SH-SY5Y (cell line): ENCODE measurements around the gene CLEC16A.

ENCODE experiments used
- GATA2 ChIP-seq: IDR thresholded peaks from 2 replicates; pipeline ENCODE4 v1.6.1; 2011; ENCODE audit warnings: mild to moderate bottlenecking, low read depth, low read length
- GATA3 ChIP-seq: IDR thresholded peaks from 2 replicates; pipeline ENCODE4 v1.6.1; 2011; ENCODE audit warnings: low read depth, mild to moderate bottlenecking, low read length, moderate library complexity

The CLEC16A gene

GRCh38 chr16:11183035-11183812 lies 238.9 kb downstream of the CLEC16A start:
- TF ChIP-seq GATA3 (no peak), GATA2 (no peak)

- no peak for TF ChIP-seq GATA2
- TF ChIP-seq GATA3, result no peak
Observed at GRCh38 chr16:11183951-11184350, 239.6 kb downstream of the CLEC16A start.

GRCh38 chr16:11187522-11188023 lies 243.2 kb downstream of the CLEC16A start:
- TF ChIP-seq GATA2 (no peak), GATA3 (no peak)

- TF ChIP-seq GATA2 (no peak), GATA3 (no peak)
Observed at GRCh38 chr16:11188801-11189740, 244.7 kb downstream of the CLEC16A start.

GRCh38 chr16:11190588-11191560 lies 246.5 kb downstream of the CLEC16A start:
- TF ChIP-seq GATA3 (no peak), GATA2 (no peak)

GRCh38 chr16:11191665-11192064 lies 247.3 kb downstream of the CLEC16A start:
- TF ChIP-seq GATA3 (no peak), GATA2 (no peak)

- TF ChIP-seq GATA3 (no peak), GATA2 (no peak)
Observed at GRCh38 chr16:11193494-11193893, 249.1 kb downstream of the CLEC16A start.

GRCh38 chr16:11194913-11195312 lies 250.5 kb downstream of the CLEC16A start:
- no peak for TF ChIP-seq GATA3
- no peak for TF ChIP-seq GATA2

- TF ChIP-seq GATA2, result no peak
- no peak for TF ChIP-seq GATA3
Observed at GRCh38 chr16:11196286-11196828, 252.0 kb downstream of the CLEC16A start.

- TF ChIP-seq GATA3, result no peak
- TF ChIP-seq GATA2, result no peak
Observed at GRCh38 chr16:11198375-11198774, 254.0 kb downstream of the CLEC16A start.

GRCh38 chr16:11198828-11199227 lies 254.5 kb downstream of the CLEC16A start:
- TF ChIP-seq GATA3 (no peak), GATA2 (no peak)

GRCh38 chr16:11200592-11200991 lies 256.2 kb downstream of the CLEC16A start:
- TF ChIP-seq GATA3 (no peak), GATA2 (no peak)
